ENCODE data around the gene POLR2I. TPM values are rescaled to one million over a fixed set of nuclear protein-coding genes. Genes with fewer than 3 reads are reported as not detected.

Gene POLR2I
- polyA plus RNA-seq, 1 donor (not counting 4 experiments of a cell fraction or from before 2014, with no cell fraction given) = 34.3 TPM

DNA sequence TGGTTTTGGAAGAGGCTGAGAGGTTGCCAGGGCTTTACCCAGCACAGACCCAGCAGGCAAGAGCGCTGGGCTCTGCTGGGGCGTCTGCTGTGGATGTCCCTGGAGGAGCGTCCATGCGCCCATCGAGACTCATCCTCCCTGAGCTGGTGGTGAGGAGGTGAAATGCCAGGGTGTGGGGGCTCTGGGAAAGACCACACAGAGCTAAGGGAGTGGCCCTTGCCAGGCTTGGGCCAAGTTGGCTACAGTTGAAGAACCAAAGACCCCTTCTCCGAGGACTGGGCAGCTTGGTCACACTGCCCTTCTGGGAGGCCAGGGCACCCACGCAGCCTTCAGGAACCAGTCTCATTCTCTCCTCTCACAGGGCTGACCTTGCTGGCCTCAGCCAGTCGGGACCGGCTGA, 28.3 kb downstream of the POLR2I start:
- Histone ChIP-seq H3K4me2 (ENCODE audit: control insufficient read depth, extremely low read depth, insufficient read depth, low read depth, low read length) (no peak overlapping the region), H3K9me3 (ENCODE audit: control insufficient read depth, low read depth, low read length) (no peaks in the 10 kb centered on the region), H3K79me2 (ENCODE audit: control insufficient read depth, insufficient read depth, low read length) (no peaks in the 10 kb centered on the region), H4K20me1 (ENCODE audit: control insufficient read depth, extremely low read depth, insufficient read depth, low read length) (no peaks in the 10 kb centered on the region), H3K36me3 (ENCODE audit: control insufficient read depth in 2 of 2, extremely low read depth in 1 of 2, insufficient read depth in 2 of 2, low read length in 2 of 2) (peaks cover 7 to 27% of the 10 kb centered on the region in 2 experiments), H3K27me3 (ENCODE audit: control insufficient read depth, extremely low read depth, insufficient read depth, low read length) (no peaks in the 10 kb centered on the region), H3K4me1 (ENCODE audit: control insufficient read depth, extremely low read depth, insufficient read depth, low read length) (no peaks in the 10 kb centered on the region), H3K4me3 (ENCODE audit: control insufficient read depth in 2 of 3, extremely low read depth in 1 of 3, insufficient read depth in 2 of 3, low read depth in 1 of 3, low read length in 3 of 3) (no peak overlapping the region), H3K9ac (ENCODE audit: control insufficient read depth, extremely low read depth, insufficient read depth, low read length) (no peak overlapping the region), H3K9me1 (ENCODE audit: control insufficient read depth, extremely low read depth, insufficient read depth, low read length) (no peaks in the 10 kb centered on the region), H2AFZ (ENCODE audit: control insufficient read depth, low read length) (no peak overlapping the region), H3K27ac (ENCODE audit: control insufficient read depth, insufficient read depth, low read length) (no peak overlapping the region)
- TF ChIP-seq EZH2 (IDR thresholded peaks at IDR 0.05; ENCODE audit: low read length) = no peak
- TF ChIP-seq, protein P1, sequence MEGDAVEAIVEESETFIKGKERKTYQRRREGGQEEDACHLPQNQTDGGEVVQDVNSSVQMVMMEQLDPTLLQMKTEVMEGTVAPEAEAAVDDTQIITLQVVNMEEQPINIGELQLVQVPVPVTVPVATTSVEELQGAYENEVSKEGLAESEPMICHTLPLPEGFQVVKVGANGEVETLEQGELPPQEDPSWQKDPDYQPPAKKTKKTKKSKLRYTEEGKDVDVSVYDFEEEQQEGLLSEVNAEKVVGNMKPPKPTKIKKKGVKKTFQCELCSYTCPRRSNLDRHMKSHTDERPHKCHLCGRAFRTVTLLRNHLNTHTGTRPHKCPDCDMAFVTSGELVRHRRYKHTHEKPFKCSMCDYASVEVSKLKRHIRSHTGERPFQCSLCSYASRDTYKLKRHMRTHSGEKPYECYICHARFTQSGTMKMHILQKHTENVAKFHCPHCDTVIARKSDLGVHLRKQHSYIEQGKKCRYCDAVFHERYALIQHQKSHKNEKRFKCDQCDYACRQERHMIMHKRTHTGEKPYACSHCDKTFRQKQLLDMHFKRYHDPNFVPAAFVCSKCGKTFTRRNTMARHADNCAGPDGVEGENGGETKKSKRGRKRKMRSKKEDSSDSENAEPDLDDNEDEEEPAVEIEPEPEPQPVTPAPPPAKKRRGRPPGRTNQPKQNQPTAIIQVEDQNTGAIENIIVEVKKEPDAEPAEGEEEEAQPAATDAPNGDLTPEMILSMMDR (optimal IDR thresholded peaks at IDR 0.05 in 1 of 3, IDR thresholded peaks at IDR 0.05 in 1 of 3, conservative IDR thresholded peaks at IDR 0.05 in 1 of 3; ENCODE audit: extremely low read depth in 1 of 3, insufficient read depth in 2 of 3, low read length in 3 of 3) = no peak
- no peak for FAIRE-seq
- no peak for DNase-seq (ENCODE audit: low read depth, low spot score)
- dilution Hi-C loops (cut with MboI; ENCODE audit: extremely low pct_ligation_motif_present, low sequenced_read_pairs) = no loop called here

- Histone ChIP-seq H3K79me2 (ENCODE audit: control insufficient read depth, insufficient read depth, low read length) (no peaks in the 10 kb centered on the region), H3K9me3 (ENCODE audit: control insufficient read depth, low read depth, low read length) (no peaks in the 10 kb centered on the region), H3K27ac (ENCODE audit: control insufficient read depth, insufficient read depth, low read length) (no peak overlapping the region), H3K36me3 (ENCODE audit: control insufficient read depth in 2 of 2, extremely low read depth in 1 of 2, insufficient read depth in 2 of 2, low read length in 2 of 2) (peaks cover 8 to 28% of the 10 kb centered on the region in 2 experiments), H3K4me2 (ENCODE audit: control insufficient read depth, extremely low read depth, insufficient read depth, low read depth, low read length) (no peak overlapping the region), H3K4me1 (ENCODE audit: control insufficient read depth, extremely low read depth, insufficient read depth, low read length) (no peaks in the 10 kb centered on the region), H3K4me3 (ENCODE audit: control insufficient read depth in 2 of 3, extremely low read depth in 1 of 3, insufficient read depth in 2 of 3, low read depth in 1 of 3, low read length in 3 of 3) (no peak overlapping the region), H3K27me3 (ENCODE audit: control insufficient read depth, extremely low read depth, insufficient read depth, low read length) (no peaks in the 10 kb centered on the region), H4K20me1 (ENCODE audit: control insufficient read depth, extremely low read depth, insufficient read depth, low read length) (no peaks in the 10 kb centered on the region), H3K9me1 (ENCODE audit: control insufficient read depth, extremely low read depth, insufficient read depth, low read length) (no peaks in the 10 kb centered on the region), H3K9ac (ENCODE audit: control insufficient read depth, extremely low read depth, insufficient read depth, low read length) (no peak overlapping the region), H2AFZ (ENCODE audit: control insufficient read depth, low read length) (no peak overlapping the region)
- dilution Hi-C loops (cut with MboI; ENCODE audit: extremely low pct_ligation_motif_present, low sequenced_read_pairs) = no loop called here
- FAIRE-seq (no peak), DNase-seq (ENCODE audit: low read depth, low spot score) (no peak)
- TF ChIP-seq, protein P1 (optimal IDR thresholded peaks at IDR 0.05 in 1 of 3, IDR thresholded peaks at IDR 0.05 in 1 of 3, conservative IDR thresholded peaks at IDR 0.05 in 1 of 3; ENCODE audit: extremely low read depth in 1 of 3, insufficient read depth in 2 of 3, low read length in 3 of 3) = no peak
- no peak for TF ChIP-seq EZH2 (IDR thresholded peaks at IDR 0.05; ENCODE audit: low read length)
Measured at GRCh38 chr19:36084231-36085009, 30.3 kb downstream of the POLR2I start.
